Measurements from ENCODE around the gene ZNF423. TPM values are rescaled to one million over a fixed set of nuclear protein-coding genes. Genes with fewer than 3 reads are reported as not detected.

The ZNF423 gene
- total and polyA plus RNA-seq, 9 of the 15 experiments (the other 6 are each of a cell fraction or from before 2014, with no cell fraction given) = not detected

DNA sequence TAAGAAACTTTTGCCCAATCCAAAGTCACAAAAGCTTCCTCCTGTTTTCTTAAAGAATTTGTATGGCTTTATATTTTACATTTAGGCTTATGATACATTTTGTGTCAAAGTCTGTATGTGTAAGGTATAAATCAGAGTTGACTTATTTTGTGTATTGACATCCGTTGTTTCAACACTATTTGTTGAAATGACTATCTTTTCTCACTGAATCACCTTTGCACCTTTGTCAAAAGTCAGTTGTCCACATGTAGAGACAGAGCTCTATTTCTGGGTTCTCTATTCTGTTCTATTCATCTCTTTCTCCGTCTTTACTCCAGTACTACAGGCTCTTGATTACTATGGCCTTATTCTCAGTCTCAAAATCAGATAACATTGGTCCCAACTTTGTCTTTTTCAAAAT lies 409.1 kb downstream of the ZNF423 start:
- BruUV-seq (replicated peaks) = no TSS peak
- no peak overlapping the region for H3K4me2 ChIP-seq (ENCODE audit: insufficient read depth, low read length)
- CTCF ChIA-PET (ENCODE audit: low intra/inter-chr PET ratio) = no interaction called here

More for the DNA sequence above, 409.1 kb downstream of the ZNF423 start:
- POLR2A ChIA-PET = no interaction called here
- no peak for ATAC-seq
- Histone ChIP-seq H3K4me3 (no peak overlapping the region), H3K79me2 (ENCODE audit: control insufficient read depth, insufficient read depth, low read length) (no peaks in the 10 kb centered on the region), H3K27me3 (ENCODE audit: control insufficient read depth in 2 of 2, insufficient read depth in 2 of 2, low read length in 2 of 2) (peaks cover 4 to 14% of the 10 kb centered on the region in 2 experiments; a peak in 2 of 5 replicates), H3K4me1 (replicated peaks in 1 of 2; ENCODE audit: control insufficient read depth in 2 of 2, insufficient read depth in 2 of 2, low read length in 2 of 2) (no peaks in the 10 kb centered on the region), H3K9me3 (replicated peaks; ENCODE audit: control insufficient read depth, insufficient read depth, low read depth, low read length) (no peaks in the 10 kb centered on the region), H4K20me1 (replicated peaks; ENCODE audit: control insufficient read depth, insufficient read depth, low read length) (no peaks in the 10 kb centered on the region), H3K27ac (ENCODE audit: extremely low read depth, low read depth, low read length) (no peak overlapping the region), H3K36me3 (ENCODE audit: control insufficient read depth, insufficient read depth, low read length) (no peaks in the 10 kb centered on the region), H3K9ac (ENCODE audit: insufficient read depth in 1 of 2, low read depth in 2 of 2, low read length in 2 of 2) (no peak overlapping the region), H2AFZ (ENCODE audit: low read depth, low read length) (no peak overlapping the region), H3K9me1 (ENCODE audit: control insufficient read depth, insufficient read depth, low read length) (no peaks in the 10 kb centered on the region)
- in situ Hi-C loops (cut with MboI) = no loop called here
- WGBS (ENCODE audit: insufficient coverage, low coverage, missing lambda C conversion rate) = 0% methylated on average over 2 of the region's 2 CpGs
- intact Hi-C loops (cut with micrococcal nuclease) = no loop called here
- no peak for DNase-seq (ENCODE audit: extremely low read depth in 1 of 4, low spot score in 3 of 4)
- FAIRE-seq = no peak
- TF ChIP-seq ZFX (CRISPR knock-in tag; IDR thresholded peaks at IDR 0.05) (no peak), ZSCAN32 (CRISPR knock-in tag; IDR thresholded peaks at IDR 0.05) (no peak), YBX1 (IDR thresholded peaks at IDR 0.05) (no peak), PHF20 (IDR thresholded peaks at IDR 0.05; ENCODE audit: partially characterized antibody) (no peak), CBFB (CRISPR knock-in tag; IDR thresholded peaks at IDR 0.05) (no peak), FOXK1 (CRISPR knock-in tag; IDR thresholded peaks at IDR 0.05; ENCODE audit: borderline replicate concordance) (no peak), RBM17 (IDR thresholded peaks at IDR 0.05; ENCODE audit: borderline replicate concordance, low read depth, low read length) (no peak), NFXL1 (CRISPR knock-in tag; IDR thresholded peaks at IDR 0.05) (no peak), ZNF445 (CRISPR knock-in tag; IDR thresholded peaks at IDR 0.05; ENCODE audit: low read depth) (no peak), SMAD3 (CRISPR knock-in tag; conservative IDR thresholded peaks at IDR 0.05) (no peak)
- TF ChIP-seq, protein P1, sequence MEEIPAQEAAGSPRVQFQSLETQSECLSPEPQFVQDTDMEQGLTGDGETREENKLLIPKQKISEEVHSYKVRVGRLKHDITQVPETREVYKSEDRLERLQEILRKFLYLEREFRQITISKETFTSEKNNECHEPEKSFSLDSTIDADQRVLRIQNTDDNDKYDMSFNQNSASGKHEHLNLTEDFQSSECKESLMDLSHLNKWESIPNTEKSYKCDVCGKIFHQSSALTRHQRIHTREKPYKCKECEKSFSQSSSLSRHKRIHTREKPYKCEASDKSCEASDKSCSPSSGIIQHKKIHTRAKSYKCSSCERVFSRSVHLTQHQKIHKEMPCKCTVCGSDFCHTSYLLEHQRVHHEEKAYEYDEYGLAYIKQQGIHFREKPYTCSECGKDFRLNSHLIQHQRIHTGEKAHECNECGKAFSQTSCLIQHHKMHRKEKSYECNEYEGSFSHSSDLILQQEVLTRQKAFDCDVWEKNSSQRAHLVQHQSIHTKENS (CRISPR knock-in tag; IDR thresholded peaks at IDR 0.05) = no peak
- TF ChIP-seq, protein P2, sequence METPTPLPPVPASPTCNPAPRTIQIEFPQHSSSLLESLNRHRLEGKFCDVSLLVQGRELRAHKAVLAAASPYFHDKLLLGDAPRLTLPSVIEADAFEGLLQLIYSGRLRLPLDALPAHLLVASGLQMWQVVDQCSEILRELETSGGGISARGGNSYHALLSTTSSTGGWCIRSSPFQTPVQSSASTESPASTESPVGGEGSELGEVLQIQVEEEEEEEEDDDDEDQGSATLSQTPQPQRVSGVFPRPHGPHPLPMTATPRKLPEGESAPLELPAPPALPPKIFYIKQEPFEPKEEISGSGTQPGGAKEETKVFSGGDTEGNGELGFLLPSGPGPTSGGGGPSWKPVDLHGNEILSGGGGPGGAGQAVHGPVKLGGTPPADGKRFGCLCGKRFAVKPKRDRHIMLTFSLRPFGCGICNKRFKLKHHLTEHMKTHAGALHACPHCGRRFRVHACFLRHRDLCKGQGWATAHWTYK (CRISPR knock-in tag; IDR thresholded peaks at IDR 0.05) = no peak
